Measurements from ENCODE around the gene CATSPER2.
"Not testable (repeated sequence)": the region's sequence is repeated elsewhere in the genome, so short reads cannot be mapped to it uniquely, and the experiment has no call there.

CATSPER2 gene

DNA sequence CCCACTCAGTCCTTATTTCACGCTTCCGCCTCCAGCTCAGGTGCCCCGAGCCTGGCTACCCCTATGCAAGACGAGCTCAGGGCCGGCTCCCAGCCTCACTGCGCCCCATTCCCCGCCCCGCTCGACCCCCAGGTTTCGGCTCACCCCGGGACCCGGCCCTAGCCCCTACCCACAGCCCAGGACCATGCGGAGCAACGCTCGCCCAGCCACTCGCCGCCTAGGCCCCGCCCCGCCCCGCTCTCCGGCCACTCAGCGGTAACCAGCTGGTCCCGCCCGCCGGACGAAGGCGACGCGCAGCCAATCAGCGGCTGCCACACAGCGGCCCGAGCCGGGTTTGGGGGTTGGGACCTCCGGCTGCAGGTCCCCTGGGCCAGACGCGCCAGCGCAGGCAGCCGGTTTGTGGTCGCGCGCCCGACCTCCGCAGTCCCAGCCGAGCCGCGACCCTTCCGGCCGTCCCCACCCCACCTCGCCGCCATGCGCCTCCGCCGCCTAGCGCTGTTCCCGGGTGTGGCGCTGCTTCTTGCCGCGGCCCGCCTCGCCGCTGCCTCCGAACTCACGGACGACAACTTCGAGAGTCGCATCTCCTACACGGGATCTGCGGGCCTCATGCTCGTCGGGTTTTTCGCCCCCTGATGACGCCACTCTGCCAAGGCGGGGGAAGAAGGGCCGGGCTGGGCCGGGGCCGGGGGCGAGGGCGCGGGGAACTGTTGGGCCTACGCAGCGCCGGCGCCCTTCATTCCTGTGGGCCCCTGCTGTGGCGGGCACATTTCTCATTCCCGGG, at the start of gene CATSPER2:
TSS of gene CATSPER2 (minus strand) at position 196 of the 781 bp plus-strand sequence. CDS start 783 bp downstream, outside the sequence.
- no peak for DNase-seq (ENCODE audit: low read depth in 2 of 2)

DNA sequence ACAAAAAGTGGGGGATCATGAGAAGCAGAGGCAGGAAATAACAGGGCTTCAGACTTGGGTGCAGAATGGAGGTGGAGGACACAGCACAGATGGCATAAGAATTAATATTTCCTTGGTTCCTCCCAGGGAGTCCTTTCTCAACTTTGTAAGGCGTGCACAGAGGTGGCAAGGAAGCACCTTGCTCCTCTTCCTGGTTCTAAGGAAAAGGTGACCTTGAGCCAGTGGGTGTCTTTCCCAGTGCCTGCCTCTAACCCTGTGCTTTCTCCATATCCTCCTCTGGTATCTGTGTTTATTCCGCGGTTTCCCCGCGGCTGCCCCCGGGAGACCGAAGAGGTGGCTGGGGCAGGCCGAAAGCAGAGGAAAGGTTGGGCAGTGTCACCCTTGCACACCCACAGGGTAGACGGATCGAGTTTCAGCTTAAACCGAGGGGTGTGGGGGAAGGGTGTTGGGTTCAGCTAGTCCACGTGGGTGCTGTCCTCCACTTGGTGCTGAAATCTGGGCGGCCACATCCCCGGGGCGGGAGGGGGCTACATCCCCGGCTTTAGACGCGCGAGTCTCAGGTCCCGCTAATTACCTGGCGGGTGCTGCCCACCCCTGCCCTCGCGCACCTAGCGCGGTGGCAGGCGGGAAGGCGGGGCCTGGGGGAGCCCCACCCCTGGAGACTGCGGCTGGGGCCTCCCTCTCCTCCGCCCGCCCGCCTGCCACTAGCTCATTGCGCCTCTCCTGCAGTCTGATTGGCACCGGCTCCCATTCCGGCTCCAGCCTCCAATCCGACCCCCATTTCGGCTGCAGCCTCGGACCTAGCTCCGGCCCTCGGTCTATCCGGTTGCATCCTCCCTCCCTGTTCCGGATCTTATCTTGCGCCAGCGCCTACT, 44.7 kb upstream of the CATSPER2 start, which contains the start of gene CKMT1A:
TSS of gene CKMT1A (plus strand) at position 712 of the 875 bp plus-strand sequence. CDS start 192 bp downstream, outside the sequence.
- not testable (repeated sequence) for DNase-seq (ENCODE audit: low read depth in 2 of 2)

DNA sequence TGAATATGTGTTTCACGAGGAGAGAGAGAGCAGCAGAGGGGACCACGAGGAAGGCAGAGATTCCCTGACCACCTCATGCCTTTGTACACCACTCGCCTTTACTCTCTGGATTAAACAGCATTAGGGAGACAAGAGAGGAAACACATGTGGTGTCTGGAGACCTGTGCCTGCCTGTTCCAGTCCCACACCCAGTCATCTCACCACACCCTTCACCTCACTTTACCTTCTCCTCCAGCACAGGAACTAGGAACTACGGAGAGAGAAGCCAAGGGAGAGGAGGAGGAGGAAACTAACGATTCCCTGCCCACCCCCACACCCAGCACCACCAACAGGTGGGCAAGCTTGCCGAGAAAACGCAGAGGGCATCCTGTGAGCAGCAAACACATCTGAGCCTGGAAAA, 44.0 kb upstream of the CATSPER2 start:
- DNase-seq (ENCODE audit: low read depth in 2 of 2) = not testable (repeated sequence)

DNA sequence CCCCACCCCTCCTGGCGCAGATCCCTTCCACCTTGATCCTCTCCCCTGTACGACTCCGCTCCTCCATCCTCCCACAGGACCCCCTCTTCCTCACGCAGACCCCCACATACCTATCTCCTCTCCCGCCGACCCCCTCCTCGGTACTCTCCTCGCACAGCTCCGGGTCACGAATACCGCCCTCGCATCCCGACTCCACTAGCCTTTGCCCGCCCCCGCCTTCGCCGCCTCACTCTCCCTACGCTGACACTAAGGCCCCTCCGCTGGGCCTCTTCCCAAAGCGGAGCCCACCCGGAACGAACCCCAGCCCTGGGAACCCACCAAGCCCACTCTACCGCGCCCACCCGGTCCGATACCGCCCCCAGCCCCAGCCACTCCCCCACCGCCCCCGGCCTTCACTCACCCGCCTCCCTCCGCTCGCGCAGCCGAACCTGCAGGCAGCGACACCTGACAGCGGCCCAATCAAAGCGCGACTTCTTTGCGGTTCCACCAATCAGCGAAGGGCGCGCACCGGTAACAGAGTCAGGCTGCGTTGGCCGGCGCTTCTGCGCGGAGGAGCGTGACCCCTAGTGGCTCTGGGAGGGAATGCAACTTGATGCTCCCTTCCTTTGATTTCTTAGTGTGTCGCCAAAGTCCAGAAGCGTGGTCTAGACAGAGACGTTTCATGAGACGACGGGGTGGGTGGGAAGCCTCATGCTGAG, 41.1 kb upstream of the CATSPER2 start:
- DNase-seq (ENCODE audit: low read depth in 2 of 2) = not testable (repeated sequence)

DNA sequence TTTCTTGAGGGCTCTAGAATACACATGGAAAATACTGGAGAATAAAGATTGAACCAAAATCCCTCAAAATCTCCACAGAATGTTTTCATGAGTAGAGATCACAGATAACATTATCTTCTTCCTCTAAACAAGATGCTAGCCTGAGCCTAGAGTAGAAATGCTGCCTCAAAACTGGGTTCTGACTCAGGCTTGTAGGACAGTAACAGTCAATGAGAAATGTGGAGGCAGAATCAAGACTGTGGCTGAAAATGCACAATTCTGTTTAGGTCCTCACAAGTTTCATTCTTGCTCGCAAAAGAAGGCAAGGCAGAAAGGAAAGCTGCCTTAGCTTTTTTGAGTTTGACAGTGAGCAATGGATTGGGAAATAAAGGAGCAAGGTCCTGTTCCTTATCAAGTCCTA, 25.5 kb upstream of the CATSPER2 start:
- not testable (repeated sequence) for DNase-seq (ENCODE audit: low read depth in 2 of 2)

DNA sequence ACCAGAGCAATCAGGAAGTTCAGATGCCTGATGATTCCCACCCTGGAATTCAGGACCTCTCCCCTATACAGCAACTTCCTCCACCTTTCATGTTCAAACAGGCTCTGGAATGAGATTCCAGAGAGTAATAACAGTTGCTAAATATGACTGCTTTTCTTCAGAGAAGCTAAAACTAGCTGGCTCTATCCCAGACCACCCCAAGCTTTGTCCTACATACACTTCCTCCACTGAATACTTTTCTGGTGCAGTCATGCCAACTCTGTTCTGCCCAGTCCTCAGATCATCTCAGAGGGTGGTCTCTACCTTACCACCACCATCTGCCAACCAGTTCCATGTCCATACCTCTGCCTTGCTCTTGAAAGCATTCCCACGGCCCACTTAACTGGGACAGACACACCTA, 17.5 kb upstream of the CATSPER2 start:
- not testable (repeated sequence) for DNase-seq (ENCODE audit: low read depth in 2 of 2)

DNA sequence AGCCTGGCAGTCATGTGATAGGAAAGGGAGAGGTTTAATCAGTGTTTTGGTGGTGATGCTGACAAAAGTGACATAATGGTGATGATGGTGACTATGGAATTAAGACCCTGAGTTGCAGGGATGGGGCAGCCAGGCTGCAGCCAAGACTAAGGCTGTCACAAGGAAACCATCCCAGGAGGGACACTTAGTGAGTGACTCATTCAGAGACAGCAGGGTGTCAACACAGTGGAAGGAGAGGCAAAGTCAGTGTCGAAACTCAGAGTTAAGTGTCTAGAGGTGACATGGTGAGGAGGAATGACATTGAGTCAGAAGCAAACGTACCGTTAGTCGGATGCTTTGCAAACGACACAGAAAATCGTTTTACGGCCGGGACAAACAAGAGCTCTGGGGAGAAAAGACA, 14.7 kb upstream of the CATSPER2 start:
- not testable (repeated sequence) for DNase-seq (ENCODE audit: low read depth in 2 of 2)

DNA sequence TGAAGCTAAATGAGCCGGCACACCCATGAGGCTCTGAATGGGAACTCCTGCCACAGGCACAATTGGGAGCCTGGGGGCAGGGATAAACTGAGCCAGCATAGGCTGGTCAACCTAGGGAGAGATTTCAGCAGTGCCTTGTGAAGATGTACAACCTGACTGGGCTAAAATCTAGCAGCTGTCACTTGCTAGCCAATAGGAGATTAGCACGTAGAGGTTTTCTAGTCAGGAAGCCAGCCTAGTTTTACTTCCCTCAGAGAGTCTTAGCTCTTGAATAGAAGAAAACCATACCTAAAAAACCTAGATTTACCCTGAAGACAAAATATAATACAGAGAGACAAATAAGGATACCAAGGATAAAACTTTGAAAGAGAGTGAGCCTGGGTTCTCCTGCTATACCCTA, 13.6 kb upstream of the CATSPER2 start:
- DNase-seq (ENCODE audit: low read depth in 2 of 2) = not testable (repeated sequence)

DNA sequence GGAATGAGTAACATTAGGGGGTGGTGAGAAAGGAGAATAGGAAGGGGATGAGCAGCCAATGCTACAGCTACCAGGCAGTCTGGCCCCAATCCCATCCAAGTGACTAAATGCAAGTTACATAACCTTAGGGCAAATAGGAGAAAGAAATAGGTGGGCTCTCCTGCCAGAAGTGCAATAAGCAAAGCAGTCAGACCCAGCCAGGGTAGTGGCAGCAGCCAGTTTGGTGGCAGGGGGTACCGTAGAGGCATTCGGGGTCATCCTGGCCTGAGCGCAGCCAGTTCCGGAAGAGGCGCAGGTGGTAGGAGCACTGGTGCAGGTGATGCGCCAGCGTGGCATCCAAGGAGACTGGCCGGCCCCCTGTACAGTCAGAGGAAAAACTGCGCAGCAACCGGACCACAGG, 11.1 kb upstream of the CATSPER2 start:
- DNase-seq (ENCODE audit: low read depth in 2 of 2) = not testable (repeated sequence)

DNA sequence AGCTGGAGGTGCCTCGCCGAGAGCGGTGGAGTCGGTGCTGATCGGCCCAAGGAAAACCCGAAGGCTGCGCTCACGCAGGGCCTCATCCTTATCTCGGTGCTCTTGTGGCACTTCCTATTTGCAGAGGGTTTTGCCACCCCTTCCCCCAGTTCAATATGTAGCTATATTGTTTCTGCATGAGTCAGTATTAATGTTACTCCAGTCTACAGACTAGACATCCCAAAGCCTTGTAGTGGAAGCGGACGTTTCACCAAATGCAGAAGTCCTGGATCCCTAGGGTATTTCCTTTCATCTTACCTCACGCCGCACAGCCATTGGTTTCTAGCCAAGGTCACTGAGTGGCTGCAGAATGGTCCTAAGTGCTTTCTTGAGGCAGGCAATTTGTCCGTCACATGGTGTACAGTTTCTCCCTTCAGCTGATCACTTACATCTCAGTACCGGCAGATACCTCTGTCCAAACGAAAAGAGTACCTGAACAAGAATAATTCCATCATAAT, 834 bp upstream of the CATSPER2 start:
- not testable (repeated sequence) for DNase-seq (ENCODE audit: low read depth in 2 of 2)

DNA sequence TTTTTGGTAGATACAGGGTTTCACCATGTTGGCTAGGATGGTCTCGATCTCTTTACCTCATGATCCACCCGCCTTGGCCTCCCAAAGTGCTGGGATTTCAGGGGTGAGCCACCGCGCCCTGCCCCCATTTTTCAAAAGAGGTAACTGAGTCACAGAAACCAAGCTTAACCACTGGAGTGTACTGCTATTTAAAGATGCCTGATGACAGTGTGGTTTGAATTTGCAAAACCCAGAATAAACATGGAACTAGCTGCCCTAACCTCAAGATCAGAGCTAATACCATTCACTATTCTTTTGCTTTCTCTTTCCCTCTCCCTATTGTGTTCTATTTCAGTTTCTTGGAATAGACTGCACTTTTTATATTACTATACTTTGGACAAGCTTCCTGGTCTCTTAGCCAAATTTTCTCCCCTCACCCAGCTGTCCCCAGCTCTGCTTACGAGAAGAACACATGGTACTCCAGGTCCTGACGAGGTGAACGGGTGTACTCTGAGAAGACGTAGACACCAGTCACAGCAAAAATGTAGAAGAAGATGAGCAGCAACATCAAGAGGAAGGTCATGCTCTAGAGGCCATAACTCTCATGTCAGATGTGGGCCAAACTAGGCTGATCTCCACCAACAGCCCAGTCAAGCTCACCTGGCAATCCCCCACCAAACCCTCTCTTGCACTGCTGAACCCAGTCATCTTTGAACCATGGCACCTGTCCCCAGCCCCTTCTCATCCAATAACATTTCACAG, 10.0 kb downstream of the CATSPER2 start:
- not testable (repeated sequence) for DNase-seq (ENCODE audit: low read depth in 2 of 2)

DNA sequence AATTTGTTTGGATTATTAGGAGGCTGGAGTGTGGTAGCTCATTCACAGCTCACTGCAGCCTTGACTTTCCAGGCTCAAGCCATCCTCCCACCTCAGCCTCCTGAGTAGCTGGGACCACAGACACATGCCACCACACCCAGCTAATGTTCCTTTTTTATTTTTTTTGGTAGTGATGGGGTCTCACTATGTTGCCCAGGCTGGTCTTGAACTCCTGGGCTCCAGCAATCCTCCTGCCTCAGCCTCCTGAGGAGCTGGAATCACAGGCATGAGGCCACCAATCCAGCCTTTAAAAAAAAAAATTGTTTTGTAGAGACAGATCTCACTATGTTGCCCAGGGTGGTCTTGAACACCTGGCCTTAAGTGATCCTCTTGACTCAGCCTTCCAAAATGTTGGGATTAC, 21.7 kb downstream of the CATSPER2 start:
- DNase-seq (ENCODE audit: low read depth in 2 of 2) = not testable (repeated sequence)

DNA sequence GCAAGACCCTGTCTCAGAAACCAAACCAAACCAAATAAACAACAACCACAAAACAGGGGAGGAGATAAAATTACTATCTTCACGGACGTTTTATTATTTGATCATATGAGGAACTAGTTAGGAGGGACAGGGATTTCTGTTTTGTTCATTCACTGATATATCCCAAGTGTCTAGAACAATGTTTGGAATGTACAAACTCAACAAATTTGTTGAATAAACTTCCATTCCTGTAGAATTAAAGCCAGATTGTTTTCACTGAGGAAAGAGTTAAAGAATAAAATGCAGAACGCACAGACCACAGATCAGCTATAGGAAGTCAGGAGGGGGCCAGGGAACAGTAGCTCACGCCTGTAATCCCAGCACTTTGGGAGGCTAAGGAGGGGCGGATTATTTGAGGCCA, 23.5 kb downstream of the CATSPER2 start:
- no peak for DNase-seq (ENCODE audit: low read depth in 2 of 2)

DNA sequence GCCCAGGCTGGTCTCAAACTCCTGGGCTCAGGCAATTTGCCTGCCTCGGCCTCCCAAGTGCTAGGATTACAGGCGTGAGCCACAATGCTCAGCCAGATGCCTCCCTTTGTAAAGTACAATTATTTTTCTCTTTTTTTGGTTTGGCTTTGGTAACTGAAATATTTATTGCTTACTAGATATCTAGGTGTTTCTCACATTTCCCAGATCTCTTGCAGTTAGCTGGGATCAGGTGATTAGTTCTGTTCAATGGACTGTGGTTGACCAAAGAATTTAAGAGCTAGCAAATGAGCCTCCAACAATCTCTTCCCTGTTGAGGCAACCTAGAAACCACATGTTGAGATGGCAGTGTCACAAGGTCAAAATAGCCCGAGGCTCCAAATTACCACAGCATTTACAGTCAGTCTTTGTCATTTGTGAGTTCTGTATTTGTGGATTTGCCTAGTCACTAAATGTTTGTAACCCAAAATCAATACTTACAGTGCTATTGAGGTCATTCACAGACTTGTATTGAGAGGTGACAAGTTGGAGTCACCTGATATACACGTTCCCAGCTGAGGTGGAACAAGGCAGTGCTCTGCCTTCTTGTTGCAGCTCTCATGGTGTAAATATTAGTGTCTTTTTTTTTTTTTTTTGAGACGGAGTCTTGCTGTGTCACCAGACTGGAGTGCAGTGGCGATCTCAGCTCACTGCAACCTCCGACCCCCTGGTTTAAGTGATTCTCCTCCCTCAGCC, 26.4 kb downstream of the CATSPER2 start:
- DNase-seq (ENCODE audit: low read depth in 2 of 2) = not testable (repeated sequence)

DNA sequence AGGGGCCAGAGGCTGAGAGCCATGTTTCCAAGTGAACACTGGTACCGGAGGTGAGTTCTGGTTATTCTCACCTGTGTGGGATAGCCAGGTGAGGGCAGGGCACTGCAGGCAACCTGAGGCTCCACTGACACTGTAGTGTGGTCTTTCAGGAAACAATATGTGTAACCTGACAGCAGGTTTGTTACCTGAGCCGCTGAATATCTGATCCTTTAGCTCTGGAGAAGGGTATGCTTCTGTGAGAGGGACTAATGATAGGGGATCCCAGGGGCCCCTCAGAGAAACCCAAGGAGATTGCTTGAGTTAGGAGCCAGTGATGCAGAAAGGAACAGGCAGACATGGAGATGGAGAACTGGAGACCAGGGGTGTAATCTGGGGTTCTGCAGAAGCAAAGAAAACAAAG, 29.9 kb downstream of the CATSPER2 start, which contains the start of gene STRC:
TSS of gene STRC (minus strand) at position 101 of the 400 bp plus-strand sequence. CDS start at position 23, 78 bp downstream.
- DNase-seq (ENCODE audit: low read depth in 2 of 2) = not testable (repeated sequence)

DNA sequence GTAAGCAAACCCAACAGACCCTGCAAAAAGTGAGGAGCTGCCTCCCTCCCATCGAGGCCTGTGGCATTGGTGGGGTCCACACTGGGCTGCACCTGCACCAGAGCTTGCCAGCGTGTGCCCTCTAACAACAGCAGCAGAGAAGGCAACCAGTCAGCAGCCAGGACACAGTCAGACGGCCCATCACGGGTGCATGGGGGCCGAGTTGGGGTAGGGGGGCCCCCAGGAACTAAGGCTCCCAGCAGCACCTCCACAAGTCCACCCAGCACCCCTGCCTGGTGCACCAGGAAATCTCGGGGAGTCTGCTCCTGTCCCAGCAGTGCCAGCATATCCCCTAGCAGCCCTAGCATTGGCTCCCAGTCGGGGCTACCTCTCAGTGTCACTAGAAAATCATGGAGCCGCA, 30.9 kb downstream of the CATSPER2 start:
- not testable (repeated sequence) for DNase-seq (ENCODE audit: low read depth in 2 of 2)

DNA sequence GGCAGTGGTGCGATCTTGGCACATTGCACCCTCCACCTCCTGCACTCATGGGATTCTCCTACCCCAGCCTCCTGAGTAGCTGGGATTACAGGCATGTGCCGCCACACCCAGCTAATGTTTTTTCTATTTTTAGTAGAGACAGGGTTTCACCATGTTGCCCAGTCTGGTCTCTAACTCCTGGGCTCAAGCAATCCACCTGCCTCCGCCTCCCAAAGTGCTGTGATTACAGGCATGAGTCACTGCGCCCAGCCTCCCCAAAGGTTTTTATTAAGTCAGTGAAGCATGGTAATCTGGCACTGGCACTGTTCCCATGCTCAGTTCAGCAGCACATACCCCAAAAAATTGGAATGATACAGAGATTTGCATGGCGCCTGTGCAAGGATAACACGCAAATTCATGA, 46.4 kb downstream of the CATSPER2 start:
- not testable (repeated sequence) for DNase-seq (ENCODE audit: low read depth in 2 of 2)

DNA sequence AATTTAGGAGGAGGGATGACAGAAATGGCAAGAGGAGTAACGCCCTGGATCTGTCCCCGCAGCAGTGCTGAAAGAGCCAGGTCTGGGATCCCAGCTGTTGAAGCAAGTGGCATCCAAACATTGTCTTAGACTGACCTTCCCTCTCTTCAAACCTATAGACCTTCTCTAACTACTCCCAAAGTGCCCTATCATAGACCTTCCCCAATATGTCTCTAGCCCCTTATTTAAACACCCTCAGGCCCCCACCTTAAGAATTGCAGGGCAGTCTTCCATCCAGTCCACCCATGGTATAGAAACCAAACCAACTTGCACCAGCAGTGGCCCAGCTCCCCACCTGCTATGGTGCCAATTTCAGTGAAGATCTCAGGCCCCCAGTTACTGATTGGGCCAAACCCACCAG, 48.4 kb downstream of the CATSPER2 start:
- not testable (repeated sequence) for DNase-seq (ENCODE audit: low read depth in 2 of 2)

DNA sequence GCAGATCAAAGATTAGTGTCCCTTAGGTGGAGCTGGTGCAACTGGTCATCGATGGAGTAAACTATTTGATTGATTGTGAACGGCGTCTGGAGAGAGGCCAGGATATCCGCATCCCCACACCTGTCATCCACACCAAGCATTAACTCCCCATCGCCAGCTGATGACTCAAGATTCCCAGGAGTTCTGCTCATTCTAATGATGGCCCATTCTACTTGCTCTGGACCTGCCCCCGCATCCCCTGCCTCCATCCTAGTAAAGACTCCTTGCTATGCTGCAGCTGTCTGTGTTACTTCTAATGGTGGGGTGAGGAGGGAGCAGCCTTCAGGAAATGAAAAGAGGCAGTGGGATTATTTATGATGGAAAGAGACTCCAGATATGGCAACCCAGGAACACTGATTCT, 49.5 kb downstream of the CATSPER2 start:
- DNase-seq (ENCODE audit: low read depth in 2 of 2) = not testable (repeated sequence)
